Left ventricle myocardium inferior (tissue), 1 donor: Measurements from ENCODE around the gene PDE4DIP. TPM values are rescaled to one million over a fixed set of nuclear protein-coding genes. Genes with fewer than 3 reads are reported as not detected.
"Not testable (repeated sequence)": the region's sequence is repeated elsewhere in the genome, so short reads cannot be mapped to it uniquely, and the experiment has no call there.

Source experiments
- DNase-seq: peaks from one replicate; pipeline ENCODE4 v3.0.0-alpha.2; 2020
- H3K27ac ChIP-seq: fragments of 200-600 bp; replicated peaks from 2 replicates; pipeline ENCODE4 v1.8.0; 2021
- H3K27me3 ChIP-seq: fragments of 200-600 bp; 2 replicates; pipeline ENCODE4 v1.8.0; 2021; ENCODE audit warnings: low read depth
- H3K36me3 ChIP-seq: fragments of 200-600 bp; 2 replicates; pipeline ENCODE4 v1.8.0; 2021
- H3K4me1 ChIP-seq: fragments of 200-600 bp; 2 replicates; pipeline ENCODE4 v1.8.0; 2021
- H3K4me3 ChIP-seq: fragments of 200-600 bp; 2 replicates; pipeline ENCODE4 v1.8.0; 2021; ENCODE audit warnings: mild to moderate bottlenecking, moderate library complexity
- H3K9me3 ChIP-seq: fragments of 200-600 bp; replicated peaks from 2 replicates; pipeline ENCODE4 v1.8.0; 2021
- intact Hi-C: fragments of 100-400 bp; cut with micrococcal nuclease; formaldehyde crosslinking; loops from one replicate; pipeline ENCODE4 v1.11.0; 2022
- total RNA-seq: library from RNA; stranded (reverse); fragmentation: NEBNext Ultra II Directional; extraction: Animal tissue kit (Norgen Biotek cat#: 25700); gene quantifications from one replicate; pipeline ENCODE4 v1.2.1, GENCODE V29; 2021
- donor health status: DM: no; HTN: yes; CAD: no; lungs with severe emphysema.

PDE4DIP gene
- total RNA-seq, 1 donor from 2014 or later, result 2,016 TPM

- intact Hi-C loops, H3K9me3 ChIP-seq, DNase-seq, H3K4me1 ChIP-seq, H3K4me3 ChIP-seq, H3K27ac ChIP-seq, H3K27me3 ChIP-seq: not testable (repeated sequence)
- H3K36me3 ChIP-seq, result peaks cover 13% of the 10 kb centered on the region
Measured at GRCh38 chr1:148958343-148958742, 114.1 kb downstream of the PDE4DIP start.

- H3K9me3 ChIP-seq, intact Hi-C loops, H3K27me3 ChIP-seq, H3K27ac ChIP-seq, H3K4me1 ChIP-seq, H3K4me3 ChIP-seq, DNase-seq: not testable (repeated sequence)
- H3K36me3 ChIP-seq, result peaks cover 18% of the 10 kb centered on the region
Measured at GRCh38 chr1:148960212-148961000, 116.2 kb downstream of the PDE4DIP start.

- not testable (repeated sequence) for H3K27ac ChIP-seq
Measured at GRCh38 chr1:148962127-148962857, 118.1 kb downstream of the PDE4DIP start.

GRCh38 chr1:148966084-148966483 lies 121.9 kb downstream of the PDE4DIP start:
- H3K4me3 ChIP-seq, intact Hi-C loops, H3K9me3 ChIP-seq, H3K27ac ChIP-seq, H3K27me3 ChIP-seq, H3K4me1 ChIP-seq, DNase-seq: not testable (repeated sequence)
- peaks cover 22% of the 10 kb centered on the region for H3K36me3 ChIP-seq

More at GRCh38 chr1:148962127-148962857, 118.1 kb downstream of the PDE4DIP start:
- H3K27me3 ChIP-seq, intact Hi-C loops, H3K4me3 ChIP-seq, H3K9me3 ChIP-seq, H3K4me1 ChIP-seq, DNase-seq: not testable (repeated sequence)
- H3K36me3 ChIP-seq, result peaks cover 18% of the 10 kb centered on the region

GRCh38 chr1:148967580-148967979 lies 123.4 kb downstream of the PDE4DIP start:
- intact Hi-C loops, H3K27ac ChIP-seq, H3K9me3 ChIP-seq, H3K27me3 ChIP-seq, DNase-seq, H3K4me1 ChIP-seq, H3K4me3 ChIP-seq: not testable (repeated sequence)
- H3K36me3 ChIP-seq, result peaks cover 18% of the 10 kb centered on the region

GRCh38 chr1:148968682-148969081 lies 124.5 kb downstream of the PDE4DIP start:
- H3K27ac ChIP-seq, DNase-seq, intact Hi-C loops: not testable (repeated sequence)

GRCh38 chr1:148969126-148969525 lies 124.9 kb downstream of the PDE4DIP start:
- intact Hi-C loops, DNase-seq: not testable (repeated sequence)

More at GRCh38 chr1:148968682-148969081, 124.5 kb downstream of the PDE4DIP start:
- H3K4me1 ChIP-seq, H3K27me3 ChIP-seq, H3K4me3 ChIP-seq, H3K9me3 ChIP-seq: not testable (repeated sequence)
- peaks cover 13% of the 10 kb centered on the region for H3K36me3 ChIP-seq

GRCh38 chr1:148975453-148975852 lies 131.2 kb downstream of the PDE4DIP start:
- H3K27me3 ChIP-seq, DNase-seq, H3K4me1 ChIP-seq, H3K27ac ChIP-seq, intact Hi-C loops, H3K4me3 ChIP-seq, H3K9me3 ChIP-seq: not testable (repeated sequence)
- peaks cover 33% of the 10 kb centered on the region for H3K36me3 ChIP-seq

More at GRCh38 chr1:148969126-148969525, 124.9 kb downstream of the PDE4DIP start:
- H3K9me3 ChIP-seq, H3K4me3 ChIP-seq, H3K27me3 ChIP-seq, H3K4me1 ChIP-seq, H3K27ac ChIP-seq, H3K36me3 ChIP-seq: not testable (repeated sequence)

- H3K27me3 ChIP-seq, DNase-seq, intact Hi-C loops, H3K9me3 ChIP-seq, H3K4me3 ChIP-seq, H3K4me1 ChIP-seq, H3K27ac ChIP-seq: not testable (repeated sequence)
- peaks cover 39% of the 10 kb centered on the region for H3K36me3 ChIP-seq
Measured at GRCh38 chr1:148975866-148976537, 131.8 kb downstream of the PDE4DIP start.

GRCh38 chr1:148977785-148978184 lies 133.6 kb downstream of the PDE4DIP start:
- intact Hi-C loops, H3K4me1 ChIP-seq, H3K27me3 ChIP-seq, H3K9me3 ChIP-seq, H3K27ac ChIP-seq, H3K4me3 ChIP-seq, DNase-seq: not testable (repeated sequence)
- H3K36me3 ChIP-seq, result peaks cover 57% of the 10 kb centered on the region

- DNase-seq, H3K27ac ChIP-seq: not testable (repeated sequence)
Measured at GRCh38 chr1:148989378-148989777, 145.2 kb downstream of the PDE4DIP start.

GRCh38 chr1:148990233-148990788 lies 146.1 kb downstream of the PDE4DIP start:
- H3K4me1 ChIP-seq, H3K4me3 ChIP-seq, H3K27me3 ChIP-seq, H3K9me3 ChIP-seq, intact Hi-C loops, DNase-seq, H3K27ac ChIP-seq: not testable (repeated sequence)
- peaks cover 10% of the 10 kb centered on the region for H3K36me3 ChIP-seq

More at GRCh38 chr1:148989378-148989777, 145.2 kb downstream of the PDE4DIP start:
- H3K4me1 ChIP-seq, H3K4me3 ChIP-seq, H3K9me3 ChIP-seq, H3K27me3 ChIP-seq, intact Hi-C loops: not testable (repeated sequence)
- H3K36me3 ChIP-seq, result peaks cover 11% of the 10 kb centered on the region

GRCh38 chr1:148991818-148992217 lies 147.6 kb downstream of the PDE4DIP start:
- H3K4me3 ChIP-seq, H3K4me1 ChIP-seq, H3K36me3 ChIP-seq, H3K27ac ChIP-seq, H3K9me3 ChIP-seq, intact Hi-C loops, DNase-seq, H3K27me3 ChIP-seq: not testable (repeated sequence)
